GM18505 (cell line): ENCODE measurements around the gene COA8.

ENCODE experiments used
- ATAC-seq: cut with Tn5 transposase; IDR thresholded peaks from one replicate; pipeline ENCODE4 v1.9.1; 2021; ENCODE audit not compliant: unreplicated experiment
- POLR2A ChIP-seq: IDR thresholded peaks from 4 replicates; pipeline ENCODE4 v1.6.1; 2011; ENCODE audit warnings: borderline replicate concordance; ENCODE audit not compliant: insufficient read depth, insufficient read length; ENCODE audit errors: extremely low read depth

COA8 gene

GRCh38 chr14:103555559-103556337 lies 7.0 kb upstream of the COA8 start:
- TF ChIP-seq POLR2A = no peak

GRCh38 chr14:103556946-103557758 lies 5.6 kb upstream of the COA8 start:
- no peak for ATAC-seq
- no peak for TF ChIP-seq POLR2A

More at GRCh38 chr14:103555559-103556337, 7.0 kb upstream of the COA8 start:
- no peak for ATAC-seq

- no peak for ATAC-seq
- TF ChIP-seq POLR2A = no peak
Observed at GRCh38 chr14:103558071-103558882, 4.5 kb upstream of the COA8 start.

- TF ChIP-seq POLR2A = no peak
- no peak for ATAC-seq
Observed at GRCh38 chr14:103559766-103560165, 3.0 kb upstream of the COA8 start.

- ATAC-seq = no peak
- no peak for TF ChIP-seq POLR2A
Observed at GRCh38 chr14:103560691-103561090, 2.1 kb upstream of the COA8 start.

- no peak for TF ChIP-seq POLR2A
- peak; percentile 6 for ATAC-seq
Observed at GRCh38 chr14:103561381-103562178, 1.2 kb upstream of the COA8 start.

GRCh38 chr14:103562179-103562428 lies 656 bp upstream of the COA8 start:
- ATAC-seq = peak; percentile 42
- no peak for TF ChIP-seq POLR2A

GRCh38 chr14:103563226-103563620 lies 463 bp downstream of the COA8 start:
- TF ChIP-seq POLR2A = no peak
- ATAC-seq = no peak

- ATAC-seq = no peak
- TF ChIP-seq POLR2A = no peak
Observed at GRCh38 chr14:103563844-103564505, 1.2 kb downstream of the COA8 start.

GRCh38 chr14:103568952-103569351 lies 6.2 kb downstream of the COA8 start:
- ATAC-seq = no peak
- no peak for TF ChIP-seq POLR2A

- no peak for TF ChIP-seq POLR2A
- ATAC-seq = no peak
Observed at GRCh38 chr14:103569408-103569807, 6.6 kb downstream of the COA8 start.

GRCh38 chr14:103574104-103574503 lies 11.3 kb downstream of the COA8 start:
- no peak for TF ChIP-seq POLR2A
- ATAC-seq = no peak
